Neural cell (in vitro differentiated cells): ENCODE data around the gene NCAPD3. TPM values are rescaled to one million over a fixed set of nuclear protein-coding genes. Genes with fewer than 3 reads are reported as not detected.

ENCODE experiments used
- H2AFZ ChIP-seq: fragments of 200-600, 300-800 bp; sonication (generic), shearing (Covaris generic); 2 replicates; pipeline ENCODE4 v1.6.0; 2014; ENCODE audit warnings: low read depth, mild to moderate bottlenecking, antibody characterized with exemption, low read length, moderate library complexity
- H3F3A ChIP-seq: fragments of 200-600 bp; shearing (Covaris generic); 2 replicates; pipeline ENCODE4 v1.6.1; 2016; ENCODE audit warnings: mild to moderate bottlenecking, moderate library complexity, mixed read lengths, antibody characterized with exemption, low read length; ENCODE audit not compliant: insufficient read depth, poor library complexity, severe bottlenecking
- H3K27ac ChIP-seq: fragments of 200-600, 300-800 bp; sonication (generic), shearing (Covaris generic); 2 replicates; pipeline ENCODE4 v1.5.1; 2014; ENCODE audit warnings: mild to moderate bottlenecking, low read length, moderate library complexity
- H3K27me3 ChIP-seq: fragments of 300-800, 200-600 bp; sonication (generic), shearing (Covaris generic); 2 replicates; pipeline ENCODE4 v1.6.0; 2014; ENCODE audit warnings: mild to moderate bottlenecking, low read depth, low read length, moderate library complexity; ENCODE audit not compliant: insufficient read depth
- H3K36me3 ChIP-seq: fragments of 300-800, 200-600 bp; sonication (generic), shearing (Covaris generic); 2 replicates; pipeline ENCODE4 v1.5.1; 2014; ENCODE audit warnings: mild to moderate bottlenecking, antibody characterized with exemption, low read length, moderate library complexity; ENCODE audit not compliant: insufficient read depth
- H3K4me2 ChIP-seq: fragments of 300-800, 200-600 bp; sonication (generic), shearing (Covaris generic); 2 replicates; pipeline ENCODE4 v1.6.0; 2014; ENCODE audit warnings: mild to moderate bottlenecking, low read length
- H3K4me3 ChIP-seq: fragments of 300-800, 200-600 bp; sonication (generic), shearing (Covaris generic); 2 replicates; pipeline ENCODE4 v1.5.1; 2014; ENCODE audit warnings: mild to moderate bottlenecking, low read length, moderate library complexity
- H3K79me2 ChIP-seq: fragments of 200-600 bp; shearing (Covaris generic); replicated peaks from 2 replicates; pipeline ENCODE4 v1.6.0; 2014; ENCODE audit warnings: mild to moderate bottlenecking, low read length, moderate library complexity; ENCODE audit not compliant: insufficient read depth
- H3K9ac ChIP-seq: fragments of 300-800, 200-600 bp; sonication (generic), shearing (Covaris generic); 2 replicates; pipeline ENCODE4 v1.6.1; 2016; ENCODE audit warnings: mild to moderate bottlenecking, low read length, mixed read lengths
- H3K9me2 ChIP-seq: fragments of 200-600 bp; shearing (Covaris generic); 2 replicates; pipeline ENCODE4 v1.6.1; 2016; ENCODE audit warnings: mild to moderate bottlenecking, low read length, mixed read lengths; ENCODE audit not compliant: insufficient read depth
- H3K9me3 ChIP-seq: fragments of 200-600, 300-800 bp; sonication (generic), shearing (Covaris generic); 2 replicates; pipeline ENCODE4 v1.6.1; 2016; ENCODE audit warnings: mild to moderate bottlenecking, mixed run types, low read length, moderate library complexity, mixed read lengths
- H4K20me1 ChIP-seq: fragments of 200-600 bp; shearing (Covaris generic); 2 replicates; pipeline ENCODE4 v1.6.1; 2016; ENCODE audit warnings: mild to moderate bottlenecking, mixed run types; ENCODE audit not compliant: insufficient read depth
- CTCF ChIP-seq: fragments of 450-650 bp; IDR thresholded peaks from 2 replicates; pipeline ENCODE4 v1.5.1; 2014; ENCODE audit warnings: antibody characterized with exemption, mild to moderate bottlenecking, moderate library complexity; ENCODE audit not compliant: poor library complexity, severe bottlenecking
- EP300 ChIP-seq: fragments of 450-650 bp; conservative IDR thresholded peaks from 2 replicates; pipeline ENCODE4 v1.6.1; 2014; ENCODE audit warnings: antibody characterized with exemption, mild to moderate bottlenecking, moderate library complexity; ENCODE audit not compliant: poor library complexity, severe bottlenecking
- EZH2 ChIP-seq: fragments of 200-600, 300-800 bp; shearing (Covaris generic), sonication (generic); IDR thresholded peaks from 2 replicates; pipeline ENCODE4 v1.6.1; 2014; ENCODE audit warnings: antibody characterized with exemption, low read length, borderline replicate concordance, mild to moderate bottlenecking; ENCODE audit not compliant: insufficient read depth, poor library complexity, severe bottlenecking
- MXI1 ChIP-seq: fragments of 450-650 bp; conservative IDR thresholded peaks from 2 replicates; pipeline ENCODE4 v1.6.1; 2014; ENCODE audit warnings: antibody characterized with exemption, mild to moderate bottlenecking; ENCODE audit not compliant: poor library complexity, severe bottlenecking
- POLR2AphosphoS5 ChIP-seq: IDR thresholded peaks from 2 replicates; pipeline ENCODE4 v1.6.1; 2012
- RAD21 ChIP-seq: fragments of 450-650 bp; conservative IDR thresholded peaks from 2 replicates; pipeline ENCODE4 v1.6.1; 2014; ENCODE audit warnings: antibody characterized with exemption, mild to moderate bottlenecking, moderate library complexity
- REST ChIP-seq: IDR thresholded peaks from 2 replicates; pipeline ENCODE4 v1.6.1; 2012; ENCODE audit warnings: borderline replicate concordance
- SMC3 ChIP-seq: fragments of 450-650 bp; conservative IDR thresholded peaks from 2 replicates; pipeline ENCODE4 v1.6.1; 2014; ENCODE audit warnings: antibody characterized with exemption, mild to moderate bottlenecking, moderate library complexity; ENCODE audit not compliant: poor library complexity
- TAF1 ChIP-seq: IDR thresholded peaks from 2 replicates; pipeline ENCODE4 v1.6.1; 2012; ENCODE audit warnings: low read depth
- polyA plus RNA-seq: library from polyadenylated mRNA; depleted of rRNA; stranded (reverse); fragments of >200 nt; gene quantifications from 2 replicates; pipeline ENCODE4 v1.2.3, GENCODE V29; 2014

Gene NCAPD3
- polyA plus RNA-seq, 1 donor from 2014 or later = 11.9 TPM

- Histone ChIP-seq H3K4me3 (no peak overlapping the region), H3K27me3 (no peaks in the 10 kb centered on the region), H3F3A (no peaks in the 10 kb centered on the region), H3K9ac (no peak overlapping the region), H3K36me3 (peaks cover 14% of the 10 kb centered on the region), H3K9me3 (no peaks in the 10 kb centered on the region), H3K4me2 (no peak overlapping the region), H3K9me2 (no peaks in the 10 kb centered on the region), H2AFZ (no peak overlapping the region), H4K20me1 (no peaks in the 10 kb centered on the region), H3K79me2 (no peaks in the 10 kb centered on the region), H3K27ac (no peak overlapping the region)
- TF ChIP-seq RAD21 (no peak), EZH2 (no peak), CTCF (no peak), POLR2AphosphoS5 (no peak), SMC3 (no peak), EP300 (no peak), REST (no peak), MXI1 (no peak), TAF1 (no peak)
Observed at GRCh38 chr11:134240592-134240991, 16.8 kb upstream of the NCAPD3 start.

- Histone ChIP-seq H3F3A (no peaks in the 10 kb centered on the region), H2AFZ (no peak overlapping the region), H3K4me3 (no peak overlapping the region), H3K27me3 (no peaks in the 10 kb centered on the region), H3K9ac (no peak overlapping the region), H3K79me2 (no peaks in the 10 kb centered on the region), H3K36me3 (peaks cover 12% of the 10 kb centered on the region), H3K27ac (no peak overlapping the region), H3K9me2 (no peaks in the 10 kb centered on the region), H3K4me2 (no peak overlapping the region), H4K20me1 (no peaks in the 10 kb centered on the region), H3K9me3 (no peaks in the 10 kb centered on the region)
- no peak for TF ChIP-seq MXI1
- no peak for TF ChIP-seq RAD21
- no peak for TF ChIP-seq REST
- no peak for TF ChIP-seq EZH2
- TF ChIP-seq TAF1 = no peak
- no peak for TF ChIP-seq CTCF
- no peak for TF ChIP-seq POLR2AphosphoS5
- TF ChIP-seq SMC3 = no peak
- no peak for TF ChIP-seq EP300
Observed at GRCh38 chr11:134238956-134239355, 15.2 kb upstream of the NCAPD3 start.
